Kidney epithelial cell (primary cell): ENCODE measurements around the gene SPATA13. TPM values are rescaled to one million over a fixed set of nuclear protein-coding genes. Genes with fewer than 3 reads are reported as not detected.
"Not testable (repeated sequence)": the region's sequence is repeated elsewhere in the genome, so short reads cannot be mapped to it uniquely, and the experiment has no call there.

Experiments
- DNase-seq: peaks from one replicate; pipeline ENCODE4 v3.0.0-alpha.2; 2010; ENCODE audit warnings: low read depth
- H3K27me3 ChIP-seq: 2 replicates; pipeline ENCODE4 v1.6.0; 2011; ENCODE audit warnings: low read length; ENCODE audit not compliant: control insufficient read depth, insufficient read depth
- H3K36me3 ChIP-seq: 2 replicates; pipeline ENCODE4 v1.5.1; 2011; ENCODE audit warnings: low read length; ENCODE audit not compliant: control insufficient read depth, insufficient read depth
- H3K4me3 ChIP-seq: 2 replicates; pipeline ENCODE4 v1.5.1; 2011; ENCODE audit warnings: low read depth, mild to moderate bottlenecking, control low read depth, low read length
- total RNA-seq: library from RNA; depleted of rRNA; stranded (reverse); fragments of >200 nt; gene quantifications from 2 replicates; pipeline ENCODE4 v1.2.3, GENCODE V29; 2015
- TF ChIP-seq, protein P1 (sequence below): IDR thresholded peaks from 2 replicates; pipeline ENCODE4 v1.5.1; 2011; ENCODE audit warnings: mild to moderate bottlenecking, moderate library complexity, low read length, control low read depth, inconsistent platforms; ENCODE audit not compliant: insufficient read depth, poor library complexity, severe bottlenecking

SPATA13 gene
- total RNA-seq, 1 donor from 2014 or later: 11.3 TPM

DNA sequence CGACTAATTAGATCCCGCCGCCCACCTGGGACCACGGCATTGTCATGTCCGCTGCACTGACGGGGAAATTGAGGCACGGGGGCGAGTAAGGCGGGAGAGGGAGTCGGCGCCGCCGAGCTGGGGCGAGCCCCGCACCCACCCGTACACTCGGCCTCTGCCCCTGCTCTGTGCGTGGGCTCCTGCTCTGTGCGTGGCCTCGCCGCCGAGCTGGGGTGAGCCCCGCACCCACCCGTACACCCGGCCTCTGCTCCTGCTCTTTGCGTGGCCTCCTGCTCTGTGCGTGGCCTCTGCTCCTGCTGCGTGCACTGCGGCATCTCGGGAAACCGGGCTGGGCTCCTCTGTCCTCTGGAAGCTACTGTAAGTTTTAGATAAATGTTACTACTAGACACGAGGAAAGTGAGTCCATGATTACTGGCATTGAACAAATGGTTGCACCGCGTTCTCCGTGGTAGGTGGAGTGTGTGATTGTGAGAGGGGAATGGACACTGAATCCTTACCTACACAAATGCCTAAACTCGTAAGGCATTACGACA is 148.0 kb downstream of the SPATA13 start:
- Histone ChIP-seq H3K4me3 (no peak overlapping the region), H3K27me3 (no peaks in the 10 kb centered on the region), H3K36me3 (no peaks in the 10 kb centered on the region)
- no peak for DNase-seq
- TF ChIP-seq, protein P1, sequence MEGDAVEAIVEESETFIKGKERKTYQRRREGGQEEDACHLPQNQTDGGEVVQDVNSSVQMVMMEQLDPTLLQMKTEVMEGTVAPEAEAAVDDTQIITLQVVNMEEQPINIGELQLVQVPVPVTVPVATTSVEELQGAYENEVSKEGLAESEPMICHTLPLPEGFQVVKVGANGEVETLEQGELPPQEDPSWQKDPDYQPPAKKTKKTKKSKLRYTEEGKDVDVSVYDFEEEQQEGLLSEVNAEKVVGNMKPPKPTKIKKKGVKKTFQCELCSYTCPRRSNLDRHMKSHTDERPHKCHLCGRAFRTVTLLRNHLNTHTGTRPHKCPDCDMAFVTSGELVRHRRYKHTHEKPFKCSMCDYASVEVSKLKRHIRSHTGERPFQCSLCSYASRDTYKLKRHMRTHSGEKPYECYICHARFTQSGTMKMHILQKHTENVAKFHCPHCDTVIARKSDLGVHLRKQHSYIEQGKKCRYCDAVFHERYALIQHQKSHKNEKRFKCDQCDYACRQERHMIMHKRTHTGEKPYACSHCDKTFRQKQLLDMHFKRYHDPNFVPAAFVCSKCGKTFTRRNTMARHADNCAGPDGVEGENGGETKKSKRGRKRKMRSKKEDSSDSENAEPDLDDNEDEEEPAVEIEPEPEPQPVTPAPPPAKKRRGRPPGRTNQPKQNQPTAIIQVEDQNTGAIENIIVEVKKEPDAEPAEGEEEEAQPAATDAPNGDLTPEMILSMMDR: no peak

DNA sequence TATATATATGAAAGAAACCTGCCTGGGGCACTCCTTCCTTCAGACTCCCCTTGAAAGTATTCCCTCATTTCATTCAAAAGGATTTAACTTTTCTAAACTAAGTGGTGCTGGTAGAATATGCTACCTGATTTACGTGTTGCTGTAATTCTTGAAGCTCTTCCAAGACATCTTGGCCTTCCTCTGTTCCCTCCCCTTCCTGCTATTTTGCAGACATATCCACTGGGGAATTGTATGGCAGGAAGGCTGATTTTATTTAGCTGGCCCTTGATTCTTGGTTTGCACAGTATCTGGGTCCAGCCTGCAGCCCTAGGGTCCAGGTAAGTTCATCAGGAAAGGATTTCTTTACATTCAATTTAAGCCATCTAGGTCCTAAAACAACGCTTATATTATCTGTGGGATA is 148.8 kb downstream of the SPATA13 start, which contains the start of gene C1QTNF9:
Gene C1QTNF9 (plus strand): TSS at position 281 of the 400 bp plus-strand sequence. CDS start 6,424 bp downstream, outside the sequence.
- DNase-seq, H3K4me3 ChIP-seq, H3K36me3 ChIP-seq, H3K27me3 ChIP-seq: not testable (repeated sequence)

DNA sequence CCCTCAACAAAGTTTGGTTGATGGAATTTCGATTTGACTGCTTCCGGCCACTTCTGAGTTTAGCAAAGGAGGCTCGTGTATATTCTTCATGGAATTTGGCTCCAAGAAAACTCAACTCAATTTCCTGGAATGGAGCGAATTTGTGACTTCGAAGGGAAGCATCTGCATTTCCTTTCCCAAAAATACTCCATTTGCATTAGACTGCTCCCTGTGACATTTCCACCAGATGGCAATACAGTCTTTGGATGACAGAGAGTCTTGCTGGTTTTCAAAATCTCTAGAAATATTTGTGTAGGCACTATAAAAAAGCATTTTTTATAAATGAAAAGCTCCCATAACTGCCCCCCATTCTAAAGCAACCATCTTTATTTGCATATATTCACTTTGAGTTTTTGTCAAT is 152.9 kb downstream of the SPATA13 start:
- Histone ChIP-seq H3K4me3 (no peak overlapping the region), H3K36me3 (no peaks in the 10 kb centered on the region), H3K27me3 (no peaks in the 10 kb centered on the region)
- DNase-seq: no peak
- TF ChIP-seq, protein P1: peak; percentile 19

GRCh38 chr13:24317835-24318234 is 157.3 kb downstream of the SPATA13 start:
- not testable (repeated sequence) for H3K27me3 ChIP-seq, H3K36me3 ChIP-seq, H3K4me3 ChIP-seq, DNase-seq

GRCh38 chr13:24318878-24319277 is 158.4 kb downstream of the SPATA13 start:
- DNase-seq, H3K36me3 ChIP-seq, H3K27me3 ChIP-seq, H3K4me3 ChIP-seq: not testable (repeated sequence)

DNA sequence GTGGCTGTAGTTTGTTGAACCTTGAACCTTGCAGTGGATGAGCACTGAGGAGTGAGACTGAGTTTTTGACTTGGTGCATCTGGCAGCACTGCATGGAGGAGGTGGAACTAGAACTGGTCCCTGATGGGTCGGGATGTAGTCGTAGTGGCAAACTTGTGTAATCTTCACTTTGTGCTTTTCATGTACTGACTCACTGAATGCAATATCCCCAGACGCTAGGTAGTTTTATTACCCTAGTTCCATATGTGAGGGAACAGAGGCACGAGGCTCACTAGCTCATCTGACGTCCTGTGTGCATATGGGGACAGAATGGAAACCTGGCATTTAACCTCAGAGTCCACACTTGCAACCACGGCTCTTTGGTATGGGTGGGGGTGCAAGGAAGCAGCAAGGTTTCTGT is 159.1 kb downstream of the SPATA13 start:
- not testable (repeated sequence) for DNase-seq, H3K27me3 ChIP-seq, H3K4me3 ChIP-seq, H3K36me3 ChIP-seq

GRCh38 chr13:24321416-24321815 is 160.9 kb downstream of the SPATA13 start:
- not testable (repeated sequence) for H3K36me3 ChIP-seq, H3K4me3 ChIP-seq, DNase-seq, H3K27me3 ChIP-seq

DNA sequence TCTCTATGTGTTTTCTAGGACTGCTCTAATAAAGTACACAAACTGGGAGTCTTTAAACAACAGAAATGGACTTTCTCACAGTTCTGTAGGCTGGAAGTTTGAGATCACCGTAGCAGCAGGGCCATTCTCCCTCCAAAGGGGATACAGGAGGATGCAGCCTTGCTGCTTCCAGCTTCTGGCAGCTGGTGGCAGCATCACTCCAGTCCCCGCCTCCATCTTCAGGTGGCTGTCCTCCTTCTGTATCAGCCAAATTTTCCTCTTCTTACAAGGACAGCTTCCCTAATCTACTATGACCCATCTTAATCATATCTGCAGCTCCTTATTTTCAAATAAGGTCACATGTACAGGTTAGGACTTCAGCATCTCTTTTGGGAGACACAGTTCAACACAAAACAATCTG is 161.9 kb downstream of the SPATA13 start:
- H3K27me3 ChIP-seq, DNase-seq, H3K4me3 ChIP-seq, H3K36me3 ChIP-seq: not testable (repeated sequence)
- TF ChIP-seq, protein P1: peak; percentile 41
